A172 (cell line): Measurements from ENCODE around the gene PIK3C2B. TPM values are rescaled to one million over a fixed set of nuclear protein-coding genes. Genes with fewer than 3 reads are reported as not detected.

Experiments
- DNase-seq: peaks from one replicate; pipeline ENCODE4 v3.0.0-alpha.2; 2015; ENCODE audit warnings: low spot score
- total RNA-seq: library from RNA; depleted of rRNA; stranded (reverse); fragments of >200 nt; shearing (Covaris generic); gene quantifications from 2 replicates; pipeline ENCODE4 v1.2.3, GENCODE V29; 2014

Gene PIK3C2B
- total RNA-seq, 1 experiment from 2014 or later, result 2.5 TPM

- DNase-seq, result no peak
Observed at GRCh38 chr1:204478172-204478899, 16.3 kb downstream of the PIK3C2B start.

GRCh38 chr1:204477036-204477740 is 17.4 kb downstream of the PIK3C2B start:
- no peak for DNase-seq

GRCh38 chr1:204476563-204476962 is 18.0 kb downstream of the PIK3C2B start:
- no peak for DNase-seq

DNA sequence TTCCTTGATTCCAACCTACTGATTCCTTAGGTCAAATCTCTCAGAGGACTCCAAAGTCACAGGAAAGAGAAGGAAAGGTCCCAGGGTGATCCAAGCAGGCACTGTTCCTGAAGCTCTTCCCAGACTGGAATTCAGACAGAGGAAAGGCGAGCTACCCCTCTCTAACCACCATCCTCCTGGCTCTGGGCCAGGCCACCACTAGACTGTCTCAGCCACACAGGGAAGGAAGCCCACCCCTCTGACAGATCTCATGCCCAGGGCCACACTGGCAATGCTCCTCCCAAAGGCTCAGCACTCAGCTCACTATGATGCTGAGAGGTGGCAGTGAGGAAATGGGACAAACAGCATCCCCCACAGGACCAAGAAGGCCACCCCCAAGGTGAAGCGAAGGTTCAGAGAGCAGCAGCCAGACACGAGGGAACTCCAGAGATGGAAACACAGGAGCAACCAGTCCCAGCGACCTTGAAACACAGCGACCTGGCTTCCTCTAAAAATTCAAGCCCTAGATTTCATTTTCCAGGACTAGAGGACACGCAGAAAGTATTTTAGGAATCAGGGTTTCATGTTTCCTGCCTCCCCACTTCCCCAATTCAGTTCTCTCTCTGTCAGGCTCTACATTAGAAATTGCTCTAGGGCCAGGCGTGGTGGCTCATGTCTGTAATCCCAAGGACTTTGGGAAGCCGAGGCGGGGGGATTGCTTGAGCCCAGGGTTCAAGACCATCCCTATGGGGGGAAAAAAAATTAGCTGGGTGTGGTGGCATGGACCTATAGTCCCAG is 18.8 kb downstream of the PIK3C2B start:
- DNase-seq, result no peak

DNA sequence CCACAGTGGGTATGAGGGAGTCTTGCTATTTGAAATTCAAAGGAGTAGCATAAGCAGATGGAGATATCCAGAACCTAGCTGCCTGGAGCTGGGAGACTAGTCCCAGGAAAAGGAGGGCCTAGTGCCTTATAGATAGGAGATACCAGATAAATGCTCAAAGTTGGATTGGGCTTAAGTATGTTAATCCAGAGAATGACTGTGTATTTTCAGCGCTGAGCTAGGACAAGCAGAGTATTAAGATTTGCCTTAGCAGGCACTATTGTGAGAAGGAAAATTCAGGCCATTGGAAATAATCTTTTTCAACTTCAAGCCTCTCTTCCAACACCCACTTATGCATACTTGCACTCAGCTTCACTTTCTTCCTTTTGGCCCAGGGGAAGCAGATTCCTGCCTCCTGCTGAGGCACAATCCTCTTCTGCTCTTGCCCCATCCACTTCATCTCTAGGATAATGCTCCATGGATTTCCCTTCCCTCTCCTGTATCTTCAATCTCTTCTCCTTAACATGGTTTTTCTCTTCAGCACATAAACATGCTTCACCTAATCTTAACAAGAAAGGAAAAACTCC is 21.1 kb downstream of the PIK3C2B start:
- no peak for DNase-seq

GRCh38 chr1:204472660-204473059 is 21.9 kb downstream of the PIK3C2B start:
- DNase-seq, result no peak

DNA sequence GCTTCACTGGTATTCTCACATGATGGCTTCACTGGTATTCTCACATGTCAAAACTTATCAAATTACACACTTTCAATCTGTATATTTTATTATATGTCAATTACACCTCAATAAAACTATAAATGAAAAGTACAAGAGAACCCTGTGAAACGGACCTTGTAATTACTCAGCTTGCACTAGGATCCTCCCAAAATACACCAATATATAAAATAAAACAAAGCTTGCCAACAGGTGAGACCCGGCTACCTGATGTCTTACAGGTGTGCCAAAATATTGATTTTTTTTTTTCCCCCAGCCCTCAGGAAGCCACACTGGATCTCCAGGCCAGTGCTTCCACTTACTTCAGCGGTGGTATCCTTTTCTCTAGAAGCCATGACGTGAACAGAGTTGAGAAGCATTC is 22.9 kb downstream of the PIK3C2B start:
- DNase-seq, result no peak

DNA sequence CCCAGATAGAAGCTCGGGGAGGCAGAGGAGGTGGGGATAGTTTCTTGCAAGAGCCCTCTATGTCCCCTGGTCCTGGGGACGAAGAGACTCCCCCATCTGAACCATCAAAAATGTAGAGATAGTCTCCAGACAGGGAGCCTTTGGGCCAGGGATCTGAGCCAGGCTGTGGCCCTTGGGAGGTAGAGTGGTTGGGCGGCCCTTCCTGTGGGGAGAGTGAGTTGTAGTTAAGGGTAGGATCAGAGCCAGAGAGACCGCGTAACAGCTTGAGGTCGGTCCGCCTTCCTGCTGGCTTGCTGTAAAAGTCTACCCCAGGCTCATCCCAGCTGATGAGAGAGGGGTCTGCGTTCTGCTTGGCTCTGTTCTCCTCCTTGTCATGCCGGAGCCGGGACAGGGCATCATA is 25.3 kb downstream of the PIK3C2B start:
- DNase-seq, result no peak

DNA sequence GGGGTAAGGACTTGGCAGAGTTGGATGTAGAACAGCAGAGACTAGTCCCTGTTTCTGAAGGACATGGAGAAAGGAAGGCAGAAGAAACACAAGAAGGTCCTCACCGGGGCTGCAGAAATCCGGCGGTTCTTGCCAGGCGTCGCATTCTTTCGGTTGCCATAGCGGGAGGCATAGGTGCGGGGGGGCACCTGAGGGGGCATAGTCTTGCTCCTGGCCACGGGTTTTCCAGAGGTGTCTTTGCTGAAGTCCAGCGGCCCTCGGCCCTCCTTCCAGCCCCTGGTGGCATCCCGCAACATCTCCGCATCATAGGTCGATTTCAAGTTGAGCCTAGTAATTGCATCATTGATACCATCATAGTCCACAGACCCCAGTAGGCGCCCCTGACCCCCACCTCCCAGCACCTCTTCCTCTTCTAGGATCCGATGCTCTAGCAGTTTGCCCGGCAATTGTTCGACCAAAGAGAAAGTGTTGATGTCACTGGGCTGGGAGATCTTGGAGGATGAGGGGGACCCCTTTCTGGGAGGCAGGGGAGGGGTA is 25.8 kb downstream of the PIK3C2B start:
- DNase-seq, result no peak

- DNase-seq, result no peak
Observed at GRCh38 chr1:204468206-204468605, 26.4 kb downstream of the PIK3C2B start.

GRCh38 chr1:204466416-204467405 is 27.9 kb downstream of the PIK3C2B start:
- no peak for DNase-seq

GRCh38 chr1:204465546-204466415 is 28.8 kb downstream of the PIK3C2B start:
- no peak for DNase-seq

GRCh38 chr1:204464701-204465100 is 29.9 kb downstream of the PIK3C2B start:
- DNase-seq, result no peak

DNA sequence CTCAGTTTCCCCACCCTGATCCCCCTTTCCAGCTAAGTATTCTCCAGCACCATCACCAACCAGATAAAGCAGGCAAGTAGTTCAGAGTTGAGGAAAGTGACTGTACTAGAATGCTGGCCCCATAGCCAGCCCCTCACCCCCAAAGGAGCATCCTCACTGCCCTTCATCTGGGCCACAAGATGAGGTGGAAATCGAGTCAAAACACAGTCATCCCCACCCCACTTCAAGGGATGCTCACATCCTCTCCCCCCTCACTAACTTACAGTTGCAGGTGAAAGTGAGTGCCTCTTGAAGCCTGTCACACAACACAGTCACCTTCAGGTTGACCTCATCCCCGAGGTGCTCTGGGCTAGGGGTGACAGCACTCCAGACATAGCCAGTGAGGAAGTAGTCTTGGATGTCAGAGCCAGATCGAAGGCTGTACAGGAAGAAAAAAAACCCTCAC is 30.4 kb downstream of the PIK3C2B start:
- DNase-seq, result no peak

DNA sequence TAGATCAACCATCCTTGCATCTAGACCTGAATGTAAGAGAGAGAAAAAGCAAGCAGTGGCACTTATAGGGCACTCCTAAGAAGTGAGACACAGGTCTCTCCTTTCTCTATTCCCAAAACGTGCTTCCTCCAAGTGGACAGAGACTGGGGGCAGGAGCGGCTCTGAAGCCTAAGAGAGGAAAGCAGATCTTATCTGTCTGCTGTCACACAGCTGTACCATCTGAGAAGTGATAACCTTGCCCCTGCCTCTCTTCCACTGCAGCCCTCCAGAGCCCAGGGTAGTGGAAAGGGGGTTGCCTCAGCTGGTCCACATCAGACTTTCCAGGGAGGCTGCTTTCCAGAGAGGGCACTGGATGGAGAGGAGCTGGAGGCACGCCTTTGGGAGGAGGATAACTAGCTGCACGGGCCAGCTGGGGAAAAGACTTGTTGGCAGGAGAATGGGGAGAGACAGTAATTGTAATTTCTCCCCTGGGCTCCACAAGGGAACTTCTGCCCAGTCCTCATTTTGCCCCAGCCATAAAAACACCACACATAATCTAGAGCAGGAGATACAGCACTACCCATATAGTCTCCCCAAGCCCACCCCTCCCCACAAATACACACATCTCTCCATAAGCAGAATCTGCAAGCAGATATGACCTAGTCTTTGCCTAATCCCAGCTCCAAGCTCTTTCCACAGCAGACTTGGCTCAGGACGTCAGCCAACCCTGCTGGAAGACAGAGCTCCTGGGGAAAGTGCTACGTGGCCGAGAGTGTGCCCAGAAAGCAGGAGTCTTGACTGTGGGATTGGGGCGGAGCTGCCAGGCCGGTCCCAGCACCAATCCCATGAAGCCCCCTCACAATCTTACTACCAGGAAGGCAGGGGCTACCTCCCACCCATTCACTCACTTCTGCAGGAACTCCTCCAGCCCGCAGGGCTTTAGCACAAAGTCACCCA is 31.2 kb downstream of the PIK3C2B start:
- DNase-seq, result no peak

DNA sequence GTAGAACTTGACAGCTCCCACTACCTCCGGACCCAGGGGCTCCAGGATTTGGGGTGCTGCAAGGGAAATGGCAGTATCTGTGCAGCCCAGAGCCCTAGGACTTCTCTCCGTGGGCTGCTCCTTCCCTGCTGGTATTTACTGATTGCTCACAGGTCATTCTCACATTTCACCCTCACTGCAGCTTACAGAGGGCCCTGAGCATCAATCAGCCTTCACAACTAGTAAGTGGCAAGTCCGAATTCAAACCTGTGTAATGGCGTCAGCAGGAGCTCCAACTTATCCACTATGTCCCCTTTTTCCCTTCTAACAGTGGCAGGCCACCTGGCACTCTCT is 32.4 kb downstream of the PIK3C2B start:
- DNase-seq, result no peak

DNA sequence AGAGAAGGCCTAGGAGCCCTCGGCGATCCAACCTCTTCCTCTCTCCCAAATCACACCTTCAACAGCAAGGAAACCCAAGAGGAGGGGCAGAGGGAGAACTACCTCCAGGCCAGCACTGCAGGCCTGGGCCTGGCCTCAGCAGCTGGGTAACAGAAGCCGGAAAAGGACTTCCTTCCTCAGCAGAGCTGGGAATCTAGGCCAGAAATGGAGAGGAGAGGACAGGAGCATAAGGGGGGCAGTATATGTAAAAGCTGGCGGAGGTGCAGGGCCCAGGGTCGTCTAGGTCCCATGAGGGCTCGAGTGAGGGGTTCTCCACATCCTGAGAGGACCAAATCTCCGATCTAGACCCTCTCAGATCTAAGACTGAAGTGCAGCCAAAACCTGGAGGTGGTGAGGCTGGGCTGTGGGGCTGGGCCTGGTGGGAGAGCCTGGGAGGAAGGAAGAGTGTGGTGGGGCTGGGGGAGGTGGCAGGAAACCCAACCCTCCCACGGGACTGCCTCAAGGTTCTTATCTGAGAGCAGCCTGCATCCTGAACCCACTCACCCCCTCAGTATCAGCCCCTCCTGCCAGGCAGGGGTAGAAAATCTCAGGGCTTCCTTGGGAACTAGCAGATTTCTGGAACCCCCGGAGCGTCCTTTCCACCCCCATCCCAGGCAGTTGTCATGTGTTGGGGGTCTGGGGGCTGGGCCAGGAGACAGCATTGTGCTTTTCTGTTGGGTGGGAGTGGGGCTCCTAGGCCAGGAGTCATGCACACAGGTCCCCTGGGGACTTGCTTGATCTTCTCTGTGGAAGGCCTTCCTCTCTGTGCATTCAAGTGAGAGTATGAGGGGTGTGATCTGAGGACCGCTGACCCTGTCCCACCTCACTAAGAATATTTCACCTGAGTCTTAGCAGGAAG is 33.0 kb downstream of the PIK3C2B start:
- no peak for DNase-seq

- DNase-seq, result no peak
Observed at GRCh38 chr1:204460346-204460745, 34.3 kb downstream of the PIK3C2B start.
